Measurements from ENCODE around the gene XRCC2.
"Not testable (repeated sequence)": the region's sequence is repeated elsewhere in the genome, so short reads cannot be mapped to it uniquely, and the experiment has no call there.

Gene XRCC2

GRCh38 chr7:152637161-152637560 lies 38.8 kb downstream of the XRCC2 start:
- H3K9ac ChIP-seq (ENCODE audit: low read depth, low read length) = no peak overlapping the region
- no peak overlapping the region for H3K4me3 ChIP-seq (ENCODE audit: low read depth, low read length)
- H3K27ac ChIP-seq (ENCODE audit: low read depth, low read length) = no peak overlapping the region
- H3K4me1 ChIP-seq (ENCODE audit: control insufficient read depth, insufficient read depth, low read length) = no peaks in the 10 kb centered on the region
- H3K27me3 ChIP-seq (ENCODE audit: control insufficient read depth, insufficient read depth, low read length) = no peaks in the 10 kb centered on the region
- H3K9me3 ChIP-seq (ENCODE audit: control insufficient read depth, insufficient read depth, low read length) = no peaks in the 10 kb centered on the region
- H3K36me3 ChIP-seq (ENCODE audit: control insufficient read depth, insufficient read depth, low read length) = no peaks in the 10 kb centered on the region

- Histone ChIP-seq H3K4me1 (ENCODE audit: control insufficient read depth, insufficient read depth, low read length) (no peaks in the 10 kb centered on the region), H3K27me3 (ENCODE audit: control insufficient read depth, insufficient read depth, low read length) (no peaks in the 10 kb centered on the region), H3K36me3 (ENCODE audit: control insufficient read depth, insufficient read depth, low read length) (no peaks in the 10 kb centered on the region), H3K9ac (ENCODE audit: low read depth, low read length) (no peak overlapping the region), H3K4me3 (ENCODE audit: low read depth, low read length) (no peak overlapping the region), H3K27ac (ENCODE audit: low read depth, low read length) (no peak overlapping the region), H3K9me3 (ENCODE audit: control insufficient read depth, insufficient read depth, low read length) (no peaks in the 10 kb centered on the region)
Observed at GRCh38 chr7:152636441-152636840, 39.5 kb downstream of the XRCC2 start.

GRCh38 chr7:152633504-152633903 lies 42.4 kb downstream of the XRCC2 start:
- H3K9ac ChIP-seq (ENCODE audit: low read depth, low read length) = no peak overlapping the region
- no peaks in the 10 kb centered on the region for H3K36me3 ChIP-seq (ENCODE audit: control insufficient read depth, insufficient read depth, low read length)
- H3K4me1 ChIP-seq (ENCODE audit: control insufficient read depth, insufficient read depth, low read length) = no peaks in the 10 kb centered on the region
- no peak overlapping the region for H3K4me3 ChIP-seq (ENCODE audit: low read depth, low read length)
- no peak overlapping the region for H3K27ac ChIP-seq (ENCODE audit: low read depth, low read length)
- no peaks in the 10 kb centered on the region for H3K9me3 ChIP-seq (ENCODE audit: control insufficient read depth, insufficient read depth, low read length)
- H3K27me3 ChIP-seq (ENCODE audit: control insufficient read depth, insufficient read depth, low read length) = no peaks in the 10 kb centered on the region

GRCh38 chr7:152633072-152633471 lies 42.9 kb downstream of the XRCC2 start:
- no peaks in the 10 kb centered on the region for H3K4me1 ChIP-seq (ENCODE audit: control insufficient read depth, insufficient read depth, low read length)
- H3K9ac ChIP-seq (ENCODE audit: low read depth, low read length) = no peak overlapping the region
- H3K36me3 ChIP-seq (ENCODE audit: control insufficient read depth, insufficient read depth, low read length) = no peaks in the 10 kb centered on the region
- no peaks in the 10 kb centered on the region for H3K9me3 ChIP-seq (ENCODE audit: control insufficient read depth, insufficient read depth, low read length)
- H3K27ac ChIP-seq (ENCODE audit: low read depth, low read length) = no peak overlapping the region
- no peak overlapping the region for H3K4me3 ChIP-seq (ENCODE audit: low read depth, low read length)
- H3K27me3 ChIP-seq (ENCODE audit: control insufficient read depth, insufficient read depth, low read length) = no peaks in the 10 kb centered on the region

GRCh38 chr7:152628772-152629171 lies 47.2 kb downstream of the XRCC2 start:
- not testable (repeated sequence) for H3K4me1 ChIP-seq (ENCODE audit: control insufficient read depth, insufficient read depth, low read length); H3K9ac ChIP-seq (ENCODE audit: low read depth, low read length); H3K27ac ChIP-seq (ENCODE audit: low read depth, low read length); H3K36me3 ChIP-seq (ENCODE audit: control insufficient read depth, insufficient read depth, low read length); H3K4me3 ChIP-seq (ENCODE audit: low read depth, low read length); H3K9me3 ChIP-seq (ENCODE audit: control insufficient read depth, insufficient read depth, low read length); H3K27me3 ChIP-seq (ENCODE audit: control insufficient read depth, insufficient read depth, low read length)

- H3K4me3 ChIP-seq (ENCODE audit: low read depth, low read length) = no peak overlapping the region
- no peaks in the 10 kb centered on the region for H3K27me3 ChIP-seq (ENCODE audit: control insufficient read depth, insufficient read depth, low read length)
Observed at GRCh38 chr7:152624228-152624627, 51.7 kb downstream of the XRCC2 start.

GRCh38 chr7:152621426-152621825 lies 54.5 kb downstream of the XRCC2 start:
- H3K27ac ChIP-seq (ENCODE audit: low read depth, low read length) = no peak overlapping the region
- no peaks in the 10 kb centered on the region for H3K4me1 ChIP-seq (ENCODE audit: control insufficient read depth, insufficient read depth, low read length)
- H3K36me3 ChIP-seq (ENCODE audit: control insufficient read depth, insufficient read depth, low read length) = no peaks in the 10 kb centered on the region
- no peak overlapping the region for H3K4me3 ChIP-seq (ENCODE audit: low read depth, low read length)
- H3K27me3 ChIP-seq (ENCODE audit: control insufficient read depth, insufficient read depth, low read length) = no peaks in the 10 kb centered on the region
- no peak overlapping the region for H3K9ac ChIP-seq (ENCODE audit: low read depth, low read length)
- no peaks in the 10 kb centered on the region for H3K9me3 ChIP-seq (ENCODE audit: control insufficient read depth, insufficient read depth, low read length)

More at GRCh38 chr7:152624228-152624627, 51.7 kb downstream of the XRCC2 start:
- no peak overlapping the region for H3K9ac ChIP-seq (ENCODE audit: low read depth, low read length)
- no peaks in the 10 kb centered on the region for H3K4me1 ChIP-seq (ENCODE audit: control insufficient read depth, insufficient read depth, low read length)
- no peaks in the 10 kb centered on the region for H3K9me3 ChIP-seq (ENCODE audit: control insufficient read depth, insufficient read depth, low read length)
- H3K36me3 ChIP-seq (ENCODE audit: control insufficient read depth, insufficient read depth, low read length) = no peaks in the 10 kb centered on the region
- no peak overlapping the region for H3K27ac ChIP-seq (ENCODE audit: low read depth, low read length)

- H3K4me1 ChIP-seq (ENCODE audit: control insufficient read depth, insufficient read depth, low read length) = no peaks in the 10 kb centered on the region
- no peaks in the 10 kb centered on the region for H3K27me3 ChIP-seq (ENCODE audit: control insufficient read depth, insufficient read depth, low read length)
- no peaks in the 10 kb centered on the region for H3K9me3 ChIP-seq (ENCODE audit: control insufficient read depth, insufficient read depth, low read length)
- H3K36me3 ChIP-seq (ENCODE audit: control insufficient read depth, insufficient read depth, low read length) = no peaks in the 10 kb centered on the region
- H3K27ac ChIP-seq (ENCODE audit: low read depth, low read length) = no peak overlapping the region
- H3K9ac ChIP-seq (ENCODE audit: low read depth, low read length) = no peak overlapping the region
- H3K4me3 ChIP-seq (ENCODE audit: low read depth, low read length) = no peak overlapping the region
Observed at GRCh38 chr7:152619027-152619739, 56.8 kb downstream of the XRCC2 start.

- H3K36me3 ChIP-seq (ENCODE audit: control insufficient read depth, insufficient read depth, low read length) = no peaks in the 10 kb centered on the region
- H3K9ac ChIP-seq (ENCODE audit: low read depth, low read length) = no peak overlapping the region
- no peaks in the 10 kb centered on the region for H3K9me3 ChIP-seq (ENCODE audit: control insufficient read depth, insufficient read depth, low read length)
- H3K27ac ChIP-seq (ENCODE audit: low read depth, low read length) = no peak overlapping the region
- no peaks in the 10 kb centered on the region for H3K4me1 ChIP-seq (ENCODE audit: control insufficient read depth, insufficient read depth, low read length)
- H3K27me3 ChIP-seq (ENCODE audit: control insufficient read depth, insufficient read depth, low read length) = no peaks in the 10 kb centered on the region
- no peak overlapping the region for H3K4me3 ChIP-seq (ENCODE audit: low read depth, low read length)
Observed at GRCh38 chr7:152618427-152618826, 57.5 kb downstream of the XRCC2 start.

- Histone ChIP-seq H3K4me3 (ENCODE audit: low read depth, low read length) (no peak overlapping the region), H3K27ac (ENCODE audit: low read depth, low read length) (no peak overlapping the region), H3K4me1 (ENCODE audit: control insufficient read depth, insufficient read depth, low read length) (no peaks in the 10 kb centered on the region), H3K9me3 (ENCODE audit: control insufficient read depth, insufficient read depth, low read length) (no peaks in the 10 kb centered on the region; the same call in 1 of the 2 replicates), H3K9ac (ENCODE audit: low read depth, low read length) (no peak overlapping the region), H3K36me3 (ENCODE audit: control insufficient read depth, insufficient read depth, low read length) (no peaks in the 10 kb centered on the region), H3K27me3 (ENCODE audit: control insufficient read depth, insufficient read depth, low read length) (no peaks in the 10 kb centered on the region)
Observed at GRCh38 chr7:152617056-152617455, 58.9 kb downstream of the XRCC2 start.

GRCh38 chr7:152615031-152615741 lies 60.8 kb downstream of the XRCC2 start:
- Histone ChIP-seq H3K9ac (ENCODE audit: low read depth, low read length) (no peak overlapping the region), H3K27me3 (ENCODE audit: control insufficient read depth, insufficient read depth, low read length) (no peaks in the 10 kb centered on the region), H3K27ac (ENCODE audit: low read depth, low read length) (no peak overlapping the region), H3K4me1 (ENCODE audit: control insufficient read depth, insufficient read depth, low read length) (no peaks in the 10 kb centered on the region), H3K4me3 (ENCODE audit: low read depth, low read length) (no peak overlapping the region), H3K9me3 (ENCODE audit: control insufficient read depth, insufficient read depth, low read length) (no peaks in the 10 kb centered on the region; the same call in 1 of the 2 replicates), H3K36me3 (ENCODE audit: control insufficient read depth, insufficient read depth, low read length) (no peaks in the 10 kb centered on the region)
